Measurements from ENCODE around the gene DNAJB5.
"Not testable (repeated sequence)": the region's sequence is repeated elsewhere in the genome, so short reads cannot be mapped to it uniquely, and the experiment has no call there.

DNAJB5 gene

GRCh38 chr9:34989003-34989945 is at the start of gene DNAJB5:
DNAJB5 (plus strand) TSS chr9:34989745; CDS start chr9:34990631, 886 bp downstream.
- peak; percentile 97 for DNase-seq

- DNase-seq, result not testable (repeated sequence)
These were observed 49.6 kb upstream of the DNAJB5 start for GRCh38 chr9:34939989-34940388.

- no peak for DNase-seq
These were observed 41.1 kb upstream of the DNAJB5 start for GRCh38 chr9:34948451-34948850.

GRCh38 chr9:34954225-34954624 is 35.3 kb upstream of the DNAJB5 start:
- DNase-seq, result no peak

GRCh38 chr9:34956066-34956465 is 33.5 kb upstream of the DNAJB5 start:
- not testable (repeated sequence) for DNase-seq

GRCh38 chr9:34956648-34957047 is 32.9 kb upstream of the DNAJB5 start:
- DNase-seq, result no peak

GRCh38 chr9:34957492-34958410 is 31.8 kb upstream of the DNAJB5 start, which contains the start of gene PHF24:
PHF24 (plus strand) TSS chr9:34958285; CDS start chr9:34971299, 13,014 bp downstream.
- peak; percentile 35 for DNase-seq

- no peak for DNase-seq
These were observed 31.0 kb upstream of the DNAJB5 start for GRCh38 chr9:34958411-34958982.

- no peak for DNase-seq
These were observed 30.1 kb upstream of the DNAJB5 start for GRCh38 chr9:34959461-34959860.

GRCh38 chr9:34961574-34962490 is 27.7 kb upstream of the DNAJB5 start:
- DNase-seq, result no peak

GRCh38 chr9:34962546-34962945 is 27.0 kb upstream of the DNAJB5 start:
- no peak for DNase-seq

GRCh38 chr9:34963552-34963951 is 26.0 kb upstream of the DNAJB5 start:
- DNase-seq, result no peak

- DNase-seq, result no peak
These were observed 25.1 kb upstream of the DNAJB5 start for GRCh38 chr9:34964458-34964857.

GRCh38 chr9:34971146-34971811 is 18.3 kb upstream of the DNAJB5 start:
- DNase-seq, result no peak

- DNase-seq, result no peak
These were observed 14.9 kb upstream of the DNAJB5 start for GRCh38 chr9:34974664-34975063.

GRCh38 chr9:34976441-34976840 is 13.1 kb upstream of the DNAJB5 start:
- DNase-seq, result no peak

GRCh38 chr9:34976992-34977391 is 12.6 kb upstream of the DNAJB5 start:
- no peak for DNase-seq

GRCh38 chr9:34980181-34980761 is 9.3 kb upstream of the DNAJB5 start:
- no peak for DNase-seq

GRCh38 chr9:34982361-34982760 is 7.2 kb upstream of the DNAJB5 start:
- no peak for DNase-seq

GRCh38 chr9:34983209-34983608 is 6.3 kb upstream of the DNAJB5 start:
- DNase-seq, result peak; percentile 50

GRCh38 chr9:34984049-34984448 is 5.5 kb upstream of the DNAJB5 start:
- DNase-seq, result peak; percentile 52

Measured in CD4-positive, alpha-beta T cell treated with Interleukin-17A for 4 hours (primary cell).